H1 (cell line): ENCODE data around the gene DUSP18.

Experiments
- ASH2L ChIP-seq: fragments of 200-600, 300-600 bp; sonication (generic); IDR thresholded peaks from one replicate; pipeline ENCODE4 v1.7.1; 2017; ENCODE audit warnings: low read length
- CTBP2 ChIP-seq: IDR thresholded peaks from 2 replicates; pipeline ENCODE4 v1.7.0; 2011; ENCODE audit warnings: borderline replicate concordance, mild to moderate bottlenecking, moderate library complexity, mixed read lengths, low read length; ENCODE audit not compliant: insufficient read depth, insufficient read length
- EP300 ChIP-seq, 2 experiments: IDR thresholded peaks; 1 replicate in 1 of 2; 2 replicates in 1 of 2; pipeline ENCODE4 v1.6.1; 2011 to 2012; ENCODE audit warnings: low read depth in 2 of 2, low read length in 2 of 2, mild to moderate bottlenecking in 2 of 2, borderline replicate concordance in 1 of 2, inconsistent platforms in 1 of 2, moderate library complexity in 1 of 2
- EZH2 ChIP-seq: fragments of 200-600 bp; sonication (generic); IDR thresholded peaks from 2 replicates; pipeline ENCODE4 v1.7.1; 2012; ENCODE audit warnings: low read depth, mild to moderate bottlenecking, moderate library complexity, low read length, inconsistent platforms; ENCODE audit not compliant: severe bottlenecking
- JUND ChIP-seq: IDR thresholded peaks from 2 replicates; pipeline ENCODE4 v1.6.1; 2011; ENCODE audit warnings: mild to moderate bottlenecking, improper control_type of control experiment, low read length
- POLR2A ChIP-seq, 2 experiments: IDR thresholded peaks; 1 replicate in 1 of 2; 2 replicates in 1 of 2; pipeline ENCODE4 v1.6.1; 2011; ENCODE audit warnings: low read depth in 2 of 2, low read length in 2 of 2, mild to moderate bottlenecking in 2 of 2; ENCODE audit errors: control extremely low read depth in 1 of 2
- RFX5 ChIP-seq: IDR thresholded peaks from 2 replicates; pipeline ENCODE4 v1.6.1; 2011; ENCODE audit warnings: low read depth, low read length, improper control_type of control experiment, borderline replicate concordance
- TAF1 ChIP-seq: IDR thresholded peaks from 2 replicates; pipeline ENCODE4 v1.6.1; 2011; ENCODE audit warnings: mild to moderate bottlenecking, low read depth, low read length
- ZNF274 ChIP-seq: IDR thresholded peaks from 2 replicates; pipeline ENCODE4 v1.7.0; 2012; ENCODE audit warnings: low read length, borderline replicate concordance; ENCODE audit errors: extremely low read depth
- TF ChIP-seq, protein P1 (sequence below): IDR thresholded peaks from 2 replicates; pipeline ENCODE4 v1.6.1; 2012; ENCODE audit warnings: inconsistent platforms
- TF ChIP-seq, protein P2 (sequence below), 3 experiments: IDR thresholded peaks; 1 replicate in 2 of 3; 2 replicates in 1 of 3; pipeline versions ENCODE4 v1.5.1 to v1.6.1; 2011; ENCODE audit warnings: low read length in 3 of 3, mild to moderate bottlenecking in 3 of 3, inconsistent platforms in 2 of 3, low read depth in 1 of 3, moderate library complexity in 1 of 3; ENCODE audit not compliant: insufficient read depth in 1 of 3; ENCODE audit errors: control extremely low read depth in 1 of 3

DNA sequence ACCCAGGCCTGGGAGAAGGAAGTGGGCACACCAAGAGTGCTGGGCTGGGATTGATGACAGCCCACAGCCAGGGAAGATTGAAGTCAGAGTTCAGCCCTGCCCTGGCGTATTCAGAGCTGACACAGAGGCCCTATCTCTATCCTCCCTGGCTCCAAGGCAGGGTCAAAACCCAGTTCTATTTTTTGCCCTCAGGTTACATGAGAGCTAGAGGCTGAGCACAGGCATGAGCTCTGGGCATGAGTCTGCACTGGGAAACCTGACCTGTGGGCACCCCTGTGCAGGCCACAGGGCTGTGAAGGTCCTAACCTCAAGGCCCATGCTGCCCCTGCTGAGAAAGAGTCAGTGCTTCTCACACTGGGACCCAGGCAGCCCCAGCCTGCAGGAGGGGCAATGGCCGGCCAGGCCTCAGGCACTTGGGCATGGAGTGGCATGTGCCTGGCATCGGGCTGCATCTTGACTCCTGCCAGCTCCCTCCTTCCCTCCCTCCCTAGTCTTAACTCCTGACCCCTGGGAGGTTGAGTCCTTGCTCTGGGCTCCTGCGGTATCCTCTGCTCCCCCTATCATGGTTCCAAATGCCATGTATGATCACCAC, 26.7 kb downstream of the DUSP18 start:
- TF ChIP-seq CTBP2 = no peak
- TF ChIP-seq EP300 (IDR thresholded peaks at IDR 0.05; ENCODE audit: borderline replicate concordance in 1 of 2, low read depth in 2 of 2, low read length in 2 of 2) = no peak
- TF ChIP-seq, protein P1, sequence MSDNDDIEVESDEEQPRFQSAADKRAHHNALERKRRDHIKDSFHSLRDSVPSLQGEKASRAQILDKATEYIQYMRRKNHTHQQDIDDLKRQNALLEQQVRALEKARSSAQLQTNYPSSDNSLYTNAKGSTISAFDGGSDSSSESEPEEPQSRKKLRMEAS = no peak
- TF ChIP-seq, protein P2, sequence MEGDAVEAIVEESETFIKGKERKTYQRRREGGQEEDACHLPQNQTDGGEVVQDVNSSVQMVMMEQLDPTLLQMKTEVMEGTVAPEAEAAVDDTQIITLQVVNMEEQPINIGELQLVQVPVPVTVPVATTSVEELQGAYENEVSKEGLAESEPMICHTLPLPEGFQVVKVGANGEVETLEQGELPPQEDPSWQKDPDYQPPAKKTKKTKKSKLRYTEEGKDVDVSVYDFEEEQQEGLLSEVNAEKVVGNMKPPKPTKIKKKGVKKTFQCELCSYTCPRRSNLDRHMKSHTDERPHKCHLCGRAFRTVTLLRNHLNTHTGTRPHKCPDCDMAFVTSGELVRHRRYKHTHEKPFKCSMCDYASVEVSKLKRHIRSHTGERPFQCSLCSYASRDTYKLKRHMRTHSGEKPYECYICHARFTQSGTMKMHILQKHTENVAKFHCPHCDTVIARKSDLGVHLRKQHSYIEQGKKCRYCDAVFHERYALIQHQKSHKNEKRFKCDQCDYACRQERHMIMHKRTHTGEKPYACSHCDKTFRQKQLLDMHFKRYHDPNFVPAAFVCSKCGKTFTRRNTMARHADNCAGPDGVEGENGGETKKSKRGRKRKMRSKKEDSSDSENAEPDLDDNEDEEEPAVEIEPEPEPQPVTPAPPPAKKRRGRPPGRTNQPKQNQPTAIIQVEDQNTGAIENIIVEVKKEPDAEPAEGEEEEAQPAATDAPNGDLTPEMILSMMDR (IDR thresholded peaks at IDR 0.05; ENCODE audit: control extremely low read depth in 1 of 3, insufficient read depth in 1 of 3, low read depth in 1 of 3, low read length in 3 of 3) = no peak
- no peak for TF ChIP-seq POLR2A (IDR thresholded peaks at IDR 0.05; ENCODE audit: control extremely low read depth in 1 of 2, low read depth in 2 of 2, low read length in 2 of 2)
- TF ChIP-seq EZH2 = no peak
- no peak for TF ChIP-seq JUND
- no peak for TF ChIP-seq TAF1
- TF ChIP-seq ZNF274 = no peak
- no peak for TF ChIP-seq ASH2L
- no peak for TF ChIP-seq RFX5
